Measurements from ENCODE around the gene PERP. TPM values are rescaled to one million over a fixed set of nuclear protein-coding genes. Genes with fewer than 3 reads are reported as not detected.

Gene PERP
- total RNA-seq, 3 donors from 2014 or later: 47.9 to 72.9 (median 60.3) TPM

GRCh38 chr6:138044458-138044857 lies 62.8 kb downstream of the PERP start:
- TF ChIP-seq CTCF (IDR thresholded peaks at IDR 0.05): no peak
- no peak for ATAC-seq

More at GRCh38 chr6:138044458-138044857, 62.8 kb downstream of the PERP start:
- H3K4me3 ChIP-seq: no peak overlapping the region
- no peak for DNase-seq
- no peaks in the 10 kb centered on the region for H3K9me3 ChIP-seq
- intact Hi-C loops (cut with DNase I, micrococcal nuclease): no loop called here
- no peaks in the 10 kb centered on the region for H3K4me1 ChIP-seq (ENCODE audit: low read depth)
- H3K36me3 ChIP-seq (ENCODE audit: low read depth): no peaks in the 10 kb centered on the region

Other genes starting within 250 kb of the PERP start
- gene TNFAIP3, start 240.2 kb downstream of the PERP start, total RNA-seq: 10 to 100 TPM; 49.3 to 65.2 (median 55.8) TPM
- 10 to 100 TPM; 10.1 to 24.3 (median 21.1) TPM for gene ARFGEF3, start 54.5 kb upstream of the PERP start, total RNA-seq
- gene PBOV1, start 111.1 kb upstream of the PERP start, total RNA-seq: not detected